H9 (cell line): ENCODE measurements around the gene HCAR1. TPM values are rescaled to one million over a fixed set of nuclear protein-coding genes. Genes with fewer than 3 reads are reported as not detected.

ENCODE experiments used
- DNase-seq: peaks from one replicate; pipeline ENCODE4 v3.0.0-alpha.2; 2017
- H2AFZ ChIP-seq: one replicate; pipeline ENCODE4 v1.6.1; 2013; ENCODE audit warnings: mild to moderate bottlenecking, low read length, control low read depth, moderate library complexity
- H2AK5ac ChIP-seq: 2 replicates; pipeline ENCODE4 v1.6.1; 2013; ENCODE audit warnings: low read length, control low read depth, mixed read lengths; ENCODE audit not compliant: insufficient read length
- H2BK120ac ChIP-seq: one replicate; pipeline ENCODE4 v1.6.1; 2013; ENCODE audit warnings: low read depth, mild to moderate bottlenecking, low read length, control low read depth, inconsistent platforms; ENCODE audit not compliant: poor library complexity, severe bottlenecking
- H2BK12ac ChIP-seq: 2 replicates; pipeline ENCODE4 v1.6.1; 2013; ENCODE audit warnings: low read length, control low read depth, mixed read lengths, low read depth; ENCODE audit not compliant: insufficient read length
- H2BK15ac ChIP-seq: 2 replicates; pipeline ENCODE4 v1.6.1; 2013; ENCODE audit warnings: low read depth, low read length, control low read depth
- H2BK20ac ChIP-seq: one replicate; pipeline ENCODE4 v1.6.1; 2013; ENCODE audit warnings: low read depth, mild to moderate bottlenecking, low read length, control low read depth, inconsistent platforms; ENCODE audit not compliant: poor library complexity, severe bottlenecking
- H2BK5ac ChIP-seq: 2 replicates; pipeline ENCODE4 v1.6.1; 2013; ENCODE audit warnings: low read length, control low read depth, mixed read lengths; ENCODE audit not compliant: insufficient read length
- H3K14ac ChIP-seq: 2 replicates; pipeline ENCODE4 v1.6.1; 2013; ENCODE audit warnings: low read length, control low read depth; ENCODE audit not compliant: insufficient read depth
- H3K18ac ChIP-seq: 2 replicates; pipeline ENCODE4 v1.6.1; 2013; ENCODE audit warnings: low read depth, mild to moderate bottlenecking, mixed read lengths, low read length, control low read depth; ENCODE audit not compliant: insufficient read length
- H3K23ac ChIP-seq: 2 replicates; pipeline ENCODE4 v1.6.1; 2013; ENCODE audit warnings: low read length, control low read depth, mixed read lengths, low read depth; ENCODE audit not compliant: insufficient read length
- H3K23me2 ChIP-seq: 2 replicates; pipeline ENCODE4 v1.6.1; 2013; ENCODE audit warnings: low read depth, mild to moderate bottlenecking, mixed read lengths, low read length, control low read depth; ENCODE audit not compliant: insufficient read length, poor library complexity, severe bottlenecking
- H3K27ac ChIP-seq: 2 replicates; pipeline ENCODE4 v1.5.1; 2013; ENCODE audit warnings: low read length, control low read depth, mixed read lengths, low read depth; ENCODE audit not compliant: insufficient read length
- H3K27me3 ChIP-seq: 2 replicates; pipeline ENCODE4 v1.6.1; 2013; ENCODE audit warnings: low read length, control low read depth, inconsistent platforms; ENCODE audit not compliant: insufficient read depth
- H3K4ac ChIP-seq: 2 replicates; pipeline ENCODE4 v1.6.1; 2013; ENCODE audit warnings: low read depth, mild to moderate bottlenecking, control low read depth, inconsistent platforms, low read length, moderate library complexity
- H3K4me1 ChIP-seq: 2 replicates; pipeline ENCODE4 v1.6.1; 2013; ENCODE audit warnings: low read length, control low read depth, inconsistent platforms; ENCODE audit not compliant: insufficient read depth
- H3K4me2 ChIP-seq: 2 replicates; pipeline ENCODE4 v1.6.1; 2013; ENCODE audit warnings: low read length, control low read depth, mixed read lengths; ENCODE audit not compliant: insufficient read length, insufficient read depth
- H3K56ac ChIP-seq: 2 replicates; pipeline ENCODE4 v1.6.1; 2013; ENCODE audit warnings: low read depth, mild to moderate bottlenecking, mixed read lengths, low read length, control low read depth; ENCODE audit not compliant: insufficient read length
- H3K79me1 ChIP-seq: 2 replicates; pipeline ENCODE4 v1.6.1; 2013; ENCODE audit warnings: low read depth, mild to moderate bottlenecking, moderate library complexity, low read length, control low read depth, inconsistent platforms; ENCODE audit not compliant: insufficient read depth, poor library complexity, severe bottlenecking
- H3K79me2 ChIP-seq: 2 replicates; pipeline ENCODE4 v1.6.1; 2013; ENCODE audit warnings: low read length, control low read depth, inconsistent platforms; ENCODE audit not compliant: insufficient read depth
- H3K9ac ChIP-seq: 2 replicates; pipeline ENCODE4 v1.6.1; 2013; ENCODE audit warnings: low read length, control low read depth, mixed read lengths; ENCODE audit not compliant: insufficient read length; ENCODE audit errors: extremely low read depth
- H3K9me3 ChIP-seq: one replicate; pipeline ENCODE4 v1.6.1; 2013; ENCODE audit warnings: low read depth, low read length, inconsistent platforms; ENCODE audit not compliant: control insufficient read depth
- H3T11ph ChIP-seq: one replicate; pipeline ENCODE4 v1.6.1; 2013; ENCODE audit warnings: mild to moderate bottlenecking, low read length, control low read depth, inconsistent platforms
- H4K20me1 ChIP-seq: one replicate; pipeline ENCODE4 v1.6.1; 2013; ENCODE audit not compliant: control insufficient read depth, insufficient read length, insufficient read depth
- H4K5ac ChIP-seq: 2 replicates; pipeline ENCODE4 v1.6.1; 2013; ENCODE audit warnings: low read depth, mild to moderate bottlenecking, mixed read lengths, low read length, control low read depth; ENCODE audit not compliant: insufficient read length
- H4K8ac ChIP-seq: replicated peaks from 2 replicates; pipeline ENCODE4 v1.6.1; 2013; ENCODE audit warnings: low read length, control low read depth, mixed read lengths, low read depth; ENCODE audit not compliant: insufficient read length
- H4K91ac ChIP-seq: 2 replicates; pipeline ENCODE4 v1.6.1; 2013; ENCODE audit warnings: low read depth, mild to moderate bottlenecking, moderate library complexity, mixed read lengths, low read length, control low read depth; ENCODE audit not compliant: insufficient read length
- H3K27ac Mint-ChIP-seq, 3 experiments: 2 replicates in 2 of 3; 3 replicates in 1 of 3; pipeline ENCODE4 v1.8.0; 2020 to 2021; ENCODE audit warnings: mixed read lengths in 3 of 3, mild to moderate bottlenecking in 1 of 3, moderate library complexity in 1 of 3
- H3K27me3 Mint-ChIP-seq: 2 replicates; pipeline ENCODE4 v1.8.0; 2021; ENCODE audit warnings: low read depth, mild to moderate bottlenecking, moderate library complexity, mixed read lengths
- H3K36me3 Mint-ChIP-seq, 3 experiments: 2 replicates in 2 of 3; 3 replicates in 1 of 3; pipeline ENCODE4 v1.8.0; 2020 to 2021; ENCODE audit warnings: low read depth in 3 of 3, mixed read lengths in 3 of 3; ENCODE audit not compliant: insufficient read depth in 1 of 3
- H3K4me1 Mint-ChIP-seq, 2 experiments: 2 replicates each; pipeline ENCODE4 v1.8.0; 2020; ENCODE audit warnings: mixed read lengths in 2 of 2
- H3K4me3 Mint-ChIP-seq, 2 experiments: 2 replicates in 1 of 2; 3 replicates in 1 of 2; pipeline ENCODE4 v1.8.0; 2020 to 2021; ENCODE audit warnings: mild to moderate bottlenecking in 2 of 2, mixed read lengths in 2 of 2, moderate library complexity in 1 of 2
- H3K9me3 Mint-ChIP-seq, 2 experiments: 2 replicates in 1 of 2; 3 replicates in 1 of 2; pipeline ENCODE4 v1.8.0; 2020; ENCODE audit warnings: mild to moderate bottlenecking in 2 of 2, mixed read lengths in 2 of 2, moderate library complexity in 1 of 2
- CTCF ChIP-seq: fragments of 200-600 bp; sonication (generic); conservative IDR thresholded peaks from 3 replicates; pipeline ENCODE4 v1.8.0; 2021; ENCODE audit warnings: antibody characterized with exemption, mild to moderate bottlenecking
- WGBS: extraction: QIAGEN DNeasy Blood & Tissue Kit; methylation state at CpG from one replicate; pipeline ENCODE4 v1.1.7; 2013; ENCODE audit warnings: missing lambda C conversion rate, low lambda C conversion rate, mixed read lengths; ENCODE audit not compliant: insufficient read length; ENCODE audit errors: extremely low coverage; 5-methylcytosine and 5-hydroxymethylcytosine counted together
- total RNA-seq: library from RNA; stranded (reverse); gene quantifications from 2 replicates; pipeline ENCODE4 v1.2.1, GENCODE V29; 2021

HCAR1 gene
- total RNA-seq, 1 experiment from 2014 or later = 0.07 TPM

- Histone ChIP-seq H3K79me2 (no peaks in the 10 kb centered on the region), H2BK15ac (no peak overlapping the region), H2BK5ac (no peak overlapping the region), H3K27ac (no peak overlapping the region), H3K23me2 (no peaks in the 10 kb centered on the region), H2AFZ (no peak overlapping the region), H3K27me3 (no peaks in the 10 kb centered on the region), H4K5ac (no peak overlapping the region), H3K9me3 (no peaks in the 10 kb centered on the region), H3K56ac (no peak overlapping the region), H3K79me1 (no peaks in the 10 kb centered on the region), H3K4me2 (no peak overlapping the region), H4K20me1 (no peaks in the 10 kb centered on the region), H3K9ac (no peak overlapping the region), H3T11ph (no peak overlapping the region), H2AK5ac (no peak overlapping the region), H4K91ac (no peak overlapping the region), H3K4ac (no peak overlapping the region), H4K8ac (no peak overlapping the region), H2BK120ac (no peak overlapping the region), H3K18ac (no peak overlapping the region), H2BK20ac (no peak overlapping the region), H3K14ac (no peak overlapping the region), H3K23ac (no peak overlapping the region), H2BK12ac (no peak overlapping the region), H3K4me1 (no peaks in the 10 kb centered on the region)
- H3K9me3 Mint-ChIP-seq = peaks cover 3 to 4% of the 10 kb centered on the region in 2 experiments; a peak in 4 of 5 replicates
- H3K36me3 Mint-ChIP-seq = peaks cover 0 to 4% (median 2%) of the 10 kb centered on the region in 3 experiments; a peak in 3 of 7 replicates
- no peak overlapping the region for H3K27ac Mint-ChIP-seq
- no peaks in the 10 kb centered on the region; the same call in 1 of the 2 replicates for H3K27me3 Mint-ChIP-seq
- no peak for TF ChIP-seq CTCF
- H3K4me3 Mint-ChIP-seq = no peak overlapping the region
- no peaks in the 10 kb centered on the region for H3K4me1 Mint-ChIP-seq
- no CpG with 5 or more reads among the region's 7 CpGs for WGBS
- no peak for DNase-seq
Observed at GRCh38 chr12:122740351-122740750, 9.7 kb upstream of the HCAR1 start.
